ENCODE data around the gene FANCF.

Gene FANCF

GRCh38 chr11:22640862-22641261 is 15.2 kb upstream of the FANCF start:
- TF ChIP-seq, protein P1, sequence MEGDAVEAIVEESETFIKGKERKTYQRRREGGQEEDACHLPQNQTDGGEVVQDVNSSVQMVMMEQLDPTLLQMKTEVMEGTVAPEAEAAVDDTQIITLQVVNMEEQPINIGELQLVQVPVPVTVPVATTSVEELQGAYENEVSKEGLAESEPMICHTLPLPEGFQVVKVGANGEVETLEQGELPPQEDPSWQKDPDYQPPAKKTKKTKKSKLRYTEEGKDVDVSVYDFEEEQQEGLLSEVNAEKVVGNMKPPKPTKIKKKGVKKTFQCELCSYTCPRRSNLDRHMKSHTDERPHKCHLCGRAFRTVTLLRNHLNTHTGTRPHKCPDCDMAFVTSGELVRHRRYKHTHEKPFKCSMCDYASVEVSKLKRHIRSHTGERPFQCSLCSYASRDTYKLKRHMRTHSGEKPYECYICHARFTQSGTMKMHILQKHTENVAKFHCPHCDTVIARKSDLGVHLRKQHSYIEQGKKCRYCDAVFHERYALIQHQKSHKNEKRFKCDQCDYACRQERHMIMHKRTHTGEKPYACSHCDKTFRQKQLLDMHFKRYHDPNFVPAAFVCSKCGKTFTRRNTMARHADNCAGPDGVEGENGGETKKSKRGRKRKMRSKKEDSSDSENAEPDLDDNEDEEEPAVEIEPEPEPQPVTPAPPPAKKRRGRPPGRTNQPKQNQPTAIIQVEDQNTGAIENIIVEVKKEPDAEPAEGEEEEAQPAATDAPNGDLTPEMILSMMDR (IDR thresholded peaks at IDR 0.05; ENCODE audit: low read depth, low read length, missing control alignments) = no peak
- DNase-seq (ENCODE audit: low read depth) = no peak
- in situ Hi-C loops (cut with HindIII; ENCODE audit: low sequenced_read_pairs) = no loop called here
- no peak overlapping the region for H3K4me3 ChIP-seq (ENCODE audit: low read depth, low read length)

GRCh38 chr11:22635689-22636088 is 10.1 kb upstream of the FANCF start:
- H3K4me3 ChIP-seq (ENCODE audit: low read depth, low read length) = no peak overlapping the region
- in situ Hi-C loops (cut with HindIII; ENCODE audit: low sequenced_read_pairs) = no loop called here
- no peak for DNase-seq (ENCODE audit: low read depth)
- TF ChIP-seq, protein P1 (IDR thresholded peaks at IDR 0.05; ENCODE audit: low read depth, low read length, missing control alignments) = no peak

DNA sequence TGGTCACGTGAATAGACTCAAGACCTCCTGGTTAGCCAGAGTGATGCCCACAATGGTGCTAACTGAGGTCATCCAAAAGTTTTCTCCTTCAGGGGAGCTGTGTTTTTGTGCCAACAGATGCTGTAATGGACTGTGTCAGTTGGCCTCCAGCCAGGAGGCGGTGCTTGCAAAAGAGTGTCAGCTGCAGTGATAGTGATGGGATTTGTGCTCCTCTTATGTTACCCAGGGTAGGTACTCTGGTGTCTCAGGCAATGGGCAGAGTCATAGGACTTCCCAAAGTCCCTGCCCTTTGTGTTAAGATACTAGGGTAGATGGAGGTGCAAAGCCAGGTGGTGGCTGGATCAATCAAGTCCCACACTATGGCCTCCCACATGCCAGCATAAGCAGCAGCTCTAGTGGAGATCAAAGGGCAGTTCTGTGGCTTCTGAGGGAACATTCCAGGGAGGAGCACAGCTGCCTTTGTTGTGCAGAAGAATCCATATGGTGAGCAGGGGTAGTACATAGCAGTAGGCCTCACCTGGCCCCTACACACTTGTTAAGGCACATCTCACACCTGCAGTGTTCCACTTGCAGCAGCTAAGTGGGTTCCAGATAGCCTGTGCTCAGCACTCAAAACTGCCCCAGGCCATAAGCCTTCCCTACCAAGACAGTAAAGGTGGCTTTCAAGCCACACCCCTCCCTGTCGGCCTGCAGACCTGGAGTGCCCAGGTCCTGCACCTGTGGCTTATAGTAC is 9.4 kb upstream of the FANCF start:
- in situ Hi-C loops (cut with HindIII; ENCODE audit: low sequenced_read_pairs) = no loop called here

DNA sequence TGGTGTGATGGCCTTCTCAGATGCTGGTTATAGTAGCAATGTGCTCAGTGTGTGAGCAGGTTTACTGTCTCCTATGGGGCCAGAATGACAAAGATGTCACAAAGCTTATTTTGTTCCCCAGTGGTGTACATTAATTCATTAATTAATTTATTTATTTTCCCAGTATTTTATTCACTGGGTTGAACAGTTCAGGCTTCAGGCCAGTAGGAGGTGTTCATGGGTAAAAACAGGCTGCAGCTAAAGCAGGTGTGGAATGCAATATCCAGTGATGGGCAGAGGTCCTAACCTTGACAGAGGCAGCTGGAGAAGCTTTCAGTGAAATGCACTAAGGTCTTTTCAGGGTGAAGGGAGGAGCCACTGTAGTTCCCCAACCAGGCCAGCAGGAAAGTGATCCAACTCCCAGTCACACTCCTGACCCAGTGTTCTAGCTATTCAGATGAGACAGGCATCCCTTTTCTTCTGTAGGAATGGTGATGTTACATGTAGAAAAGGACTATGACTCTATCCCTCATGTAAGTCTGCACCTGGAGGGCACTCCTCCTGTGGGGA is 7.8 kb upstream of the FANCF start:
- no peak for DNase-seq (ENCODE audit: low read depth)
- TF ChIP-seq, protein P1 (IDR thresholded peaks at IDR 0.05; ENCODE audit: low read depth, low read length, missing control alignments) = no peak
- H3K4me3 ChIP-seq (ENCODE audit: low read depth, low read length) = no peak overlapping the region
- in situ Hi-C loops (cut with HindIII; ENCODE audit: low sequenced_read_pairs) = no loop called here

More for the DNA sequence above, 9.4 kb upstream of the FANCF start:
- no peak for DNase-seq (ENCODE audit: low read depth)
- no peak overlapping the region for H3K4me3 ChIP-seq (ENCODE audit: low read depth, low read length)
- TF ChIP-seq, protein P1 (IDR thresholded peaks at IDR 0.05; ENCODE audit: low read depth, low read length, missing control alignments) = no peak

GRCh38 chr11:22627421-22627820 is 1.8 kb upstream of the FANCF start:
- TF ChIP-seq, protein P1 (IDR thresholded peaks at IDR 0.05; ENCODE audit: low read depth, low read length, missing control alignments) = no peak
- in situ Hi-C loops (cut with HindIII; ENCODE audit: low sequenced_read_pairs) = no loop called here
- H3K4me3 ChIP-seq (ENCODE audit: low read depth, low read length) = no peak overlapping the region
- DNase-seq (ENCODE audit: low read depth) = no peak

DNA sequence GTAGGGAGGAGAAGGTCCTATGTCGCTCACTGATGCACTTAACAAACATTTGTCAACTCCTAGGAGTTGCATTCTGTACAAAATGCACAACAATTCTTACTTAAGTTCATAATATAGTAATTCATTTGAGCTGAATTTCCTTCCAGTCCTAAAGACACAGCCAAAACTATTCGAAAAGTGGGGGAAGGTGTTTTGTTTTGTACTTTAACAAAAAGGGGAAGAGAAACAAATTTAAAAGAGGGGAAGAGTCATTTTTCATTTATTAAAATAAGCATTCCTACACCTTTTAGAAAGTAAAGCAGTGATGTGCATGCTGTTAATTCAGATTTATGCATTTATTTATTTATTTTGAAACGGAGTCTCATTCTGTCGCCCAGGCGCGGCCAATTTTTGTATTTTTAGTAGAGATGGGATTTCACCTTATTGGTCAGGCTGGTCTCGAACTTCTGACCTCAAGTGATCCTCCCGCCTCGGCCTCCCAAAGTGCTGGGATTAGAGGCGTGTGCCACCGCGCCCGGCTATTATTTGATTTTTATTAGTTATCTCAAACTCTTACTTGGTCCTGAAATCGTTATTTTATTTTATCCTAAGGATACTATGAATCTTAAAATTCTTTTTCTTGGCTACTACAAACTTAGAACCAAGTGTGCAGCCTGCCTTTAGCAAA is 1.1 kb upstream of the FANCF start:
- DNase-seq (ENCODE audit: low read depth) = no peak
- in situ Hi-C loops (cut with HindIII; ENCODE audit: low sequenced_read_pairs) = no loop called here
- no peak overlapping the region for H3K4me3 ChIP-seq (ENCODE audit: low read depth, low read length)
- TF ChIP-seq, protein P1 (IDR thresholded peaks at IDR 0.05; ENCODE audit: low read depth, low read length, missing control alignments) = no peak
